ENCODE data around the gene PLSCR3. TPM values are rescaled to one million over a fixed set of nuclear protein-coding genes. Genes with fewer than 3 reads are reported as not detected.
A peak's percentile ranks its signal among the peaks of the same experiment; 100 is the strongest.

The PLSCR3 gene
- total RNA-seq, 1 experiment from 2014 or later, result 15.2 TPM

GRCh38 chr17:7404737-7405349 lies 10.5 kb upstream of the PLSCR3 start:
- BruUV-seq (replicated peaks), result TSS peak; percentile 37
- H3K36me3 ChIP-seq (ENCODE audit: insufficient read depth, low read length, poor library complexity, severe bottlenecking), result peaks cover 6% of the 10 kb centered on the region
- POLR2A ChIA-PET (ENCODE audit: low non-redundant PET), result interaction anchor here (0.6 to 0.8 kb wide), 3 partner anchors 11 to 221 kb away, joined by 3 to 4 read pairs (median 4); partner anchors contain the start of genes NEURL4 and PLSCR3
- H3K9me3 ChIP-seq (ENCODE audit: low read depth, low read length, poor library complexity, severe bottlenecking), result no peaks in the 10 kb centered on the region
- no peaks in the 10 kb centered on the region for H3K27me3 ChIP-seq (replicated peaks; ENCODE audit: insufficient read depth, low read depth, low read length, poor library complexity)
- intact Hi-C loops (cut with micrococcal nuclease; ENCODE audit: unreplicated experiment), result loop anchor here (1.0 kb wide), 1 partner anchor 30 kb away; the partner anchor contains the start of gene TMEM102
- DNase-seq (ENCODE audit: low spot score), result peak; percentile 48
- CTCF ChIA-PET, result interaction anchor here (0.6 to 1.5 kb wide), 6 partner anchors 10 to 162 kb away, joined by 3 to 7 read pairs (median 4); partner anchors contain the start of genes GABARAP and PLSCR3
- peaks cover 17% of the 10 kb centered on the region for H3K4me1 ChIP-seq (ENCODE audit: insufficient read depth, low read length, poor library complexity, severe bottlenecking)
- peak overlapping the region; percentile 61 for H3K4me3 ChIP-seq (ENCODE audit: low read depth, low read length, poor library complexity, severe bottlenecking)
- H3K27ac ChIP-seq (ENCODE audit: low read depth, low read length, poor library complexity, severe bottlenecking), result peak overlapping the region; percentile 87
- no peak for TF ChIP-seq EZH2 (IDR thresholded peaks at IDR 0.05; ENCODE audit: borderline replicate concordance, low read depth, low read length, poor library complexity, severe bottlenecking)
- no peak for TF ChIP-seq CTCF (conservative IDR thresholded peaks at IDR 0.05; ENCODE audit: low read depth, low read length)

GRCh38 chr17:7403977-7404736 lies 9.8 kb upstream of the PLSCR3 start, which contains the start of gene TMEM256:
Gene TMEM256 (minus strand): TSS chr17:7404097. CDS start chr17:7404084, 13 bp downstream.
- no TSS peak for BruUV-seq (replicated peaks)
- POLR2A ChIA-PET (ENCODE audit: low non-redundant PET), result interaction anchor here (0.6 to 1.3 kb wide), 5 partner anchors 10 to 438 kb away, joined by 3 to 8 read pairs (median 4); partner anchors contain the start of genes NEURL4, PLSCR3 and TMEM102

More at GRCh38 chr17:7403977-7404736, 9.8 kb upstream of the PLSCR3 start, which contains the start of gene TMEM256:
- Histone ChIP-seq H3K27me3 (replicated peaks; ENCODE audit: insufficient read depth, low read depth, low read length, poor library complexity) (no peaks in the 10 kb centered on the region), H3K36me3 (ENCODE audit: insufficient read depth, low read length, poor library complexity, severe bottlenecking) (no peaks in the 10 kb centered on the region), H3K9me3 (ENCODE audit: low read depth, low read length, poor library complexity, severe bottlenecking) (no peaks in the 10 kb centered on the region), H3K4me3 (ENCODE audit: low read depth, low read length, poor library complexity, severe bottlenecking) (peak within 1 kb of the TSS; percentile 61), H3K27ac (ENCODE audit: low read depth, low read length, poor library complexity, severe bottlenecking) (peak within 1 kb of the TSS; percentile 87), H3K4me1 (ENCODE audit: insufficient read depth, low read length, poor library complexity, severe bottlenecking) (peaks cover 17% of the 10 kb centered on the region)
- peak; percentile 100 for DNase-seq (ENCODE audit: low spot score)
- TF ChIP-seq EZH2 (IDR thresholded peaks at IDR 0.05; ENCODE audit: borderline replicate concordance, low read depth, low read length, poor library complexity, severe bottlenecking), result no peak
- no peak for TF ChIP-seq CTCF (conservative IDR thresholded peaks at IDR 0.05; ENCODE audit: low read depth, low read length)
- intact Hi-C loops (cut with micrococcal nuclease; ENCODE audit: unreplicated experiment), result loop anchor here (1.0 kb wide), 1 partner anchor 31 kb away; the partner anchor contains the start of gene TMEM102
- CTCF ChIA-PET, result interaction anchor here (0.6 to 1.5 kb wide), 10 partner anchors 10 to 458 kb away, joined by 3 to 7 read pairs (median 4); partner anchors contain the start of genes GABARAP and PLSCR3

All from A673 (cell line).